GM10266 (cell line): ENCODE results near the gene SLC3A2.
"Not testable (repeated sequence)": the region's sequence is repeated elsewhere in the genome, so short reads cannot be mapped to it uniquely, and the experiment has no call there.

Experiments used
- DNase-seq: peaks from one replicate; pipeline ENCODE4 v3.0.0; 2012; ENCODE audit errors: extremely low spot score
- CTCF ChIP-seq: IDR thresholded peaks from 2 replicates; pipeline ENCODE4 v1.5.1; 2012; ENCODE audit warnings: mild to moderate bottlenecking, low read depth; ENCODE audit not compliant: control insufficient read depth, insufficient read depth; ENCODE audit errors: missing control alignments

Gene SLC3A2

GRCh38 chr11:62933285-62933684 is 52.6 kb downstream of the SLC3A2 start:
- TF ChIP-seq CTCF, result no peak
- no peak for DNase-seq

GRCh38 chr11:62933750-62934495 is 53.2 kb downstream of the SLC3A2 start:
- no peak for DNase-seq
- TF ChIP-seq CTCF, result no peak

- no peak for DNase-seq
- TF ChIP-seq CTCF, result no peak
Measured at GRCh38 chr11:62934496-62934785, 53.7 kb downstream of the SLC3A2 start.

- not testable (repeated sequence) for DNase-seq
Measured at GRCh38 chr11:62937528-62937927, 56.8 kb downstream of the SLC3A2 start.
